Measurements from ENCODE around the gene MIR17HG.
"Not testable (repeated sequence)": the region's sequence is repeated elsewhere in the genome, so short reads cannot be mapped to it uniquely, and the experiment has no call there.

MIR17HG gene

DNA sequence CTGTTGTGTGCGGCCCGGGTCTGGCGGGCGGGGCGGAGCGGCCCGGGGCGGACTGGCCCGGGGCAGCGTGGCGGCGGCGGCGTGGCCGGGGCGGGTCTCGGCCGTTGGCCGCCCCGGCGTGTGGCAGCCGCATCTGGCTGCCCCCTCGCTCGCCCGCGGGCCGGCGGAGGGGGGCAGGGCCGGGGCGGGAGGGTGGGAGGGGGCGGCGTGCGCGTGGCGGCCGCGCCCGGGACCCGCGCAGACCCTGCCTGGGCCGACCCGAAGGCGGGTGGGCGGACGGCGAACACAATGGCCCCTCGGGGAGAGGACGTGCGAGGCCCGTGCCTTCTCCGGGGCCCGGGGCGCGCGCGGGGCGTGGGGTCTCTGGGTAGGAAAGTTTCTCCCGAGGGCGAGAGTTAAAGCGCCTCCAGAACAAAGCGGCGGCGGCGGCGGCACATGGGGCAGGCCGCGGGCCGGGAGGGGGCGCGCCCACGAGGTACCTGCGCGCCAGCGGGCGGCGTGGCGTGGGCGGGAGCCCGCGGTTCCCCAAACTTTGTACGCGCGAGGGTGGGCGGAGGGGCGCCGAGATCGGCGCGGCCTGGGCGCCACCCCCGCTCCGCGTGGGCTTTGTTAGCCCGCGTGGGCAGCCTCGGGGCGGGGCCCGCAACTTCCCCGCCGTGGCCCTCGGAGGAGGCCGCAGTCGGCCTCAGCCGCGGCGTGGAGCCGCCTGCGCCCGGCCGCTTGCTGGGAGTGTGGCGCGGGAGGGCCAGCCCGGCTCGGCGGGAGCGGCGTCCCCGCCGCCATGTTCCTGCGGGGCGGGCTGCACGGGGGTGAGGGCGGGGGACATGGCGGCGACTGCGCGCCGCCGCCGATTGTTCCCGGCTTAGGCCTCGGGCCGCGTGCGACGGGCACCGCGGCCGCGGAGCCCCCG is 764 bp downstream of the MIR17HG start:
- peak; percentile 37 to 86 (median 76) for DNase-seq

DNA sequence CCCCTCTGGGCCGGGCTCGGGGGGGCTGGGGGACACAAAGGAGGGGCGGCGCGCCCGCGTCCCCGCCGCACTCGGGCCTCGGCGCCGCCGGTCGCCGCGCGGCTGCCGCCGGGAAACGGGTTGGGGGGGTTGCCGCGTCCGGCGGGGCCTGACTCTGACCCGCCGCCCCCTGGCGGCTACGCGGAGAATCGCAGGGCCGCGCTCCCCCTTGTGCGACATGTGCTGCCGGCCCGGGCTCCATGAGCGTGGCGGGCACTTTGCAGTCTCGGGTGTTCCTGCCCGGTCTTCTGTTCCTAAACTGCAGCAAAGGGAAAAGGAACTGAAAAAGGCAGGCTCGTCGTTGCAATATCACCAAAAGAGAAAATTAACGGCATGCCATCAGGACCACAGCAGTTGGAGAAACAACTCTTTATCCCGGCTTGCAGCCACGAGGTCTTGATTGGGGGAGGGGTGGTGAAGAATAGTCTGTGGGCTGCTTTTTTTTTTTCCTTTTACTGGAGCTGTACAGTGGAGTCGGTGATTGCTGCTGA is 1.5 kb downstream of the MIR17HG start:
- DNase-seq: peak; percentile 92 to 96 (median 96)

DNA sequence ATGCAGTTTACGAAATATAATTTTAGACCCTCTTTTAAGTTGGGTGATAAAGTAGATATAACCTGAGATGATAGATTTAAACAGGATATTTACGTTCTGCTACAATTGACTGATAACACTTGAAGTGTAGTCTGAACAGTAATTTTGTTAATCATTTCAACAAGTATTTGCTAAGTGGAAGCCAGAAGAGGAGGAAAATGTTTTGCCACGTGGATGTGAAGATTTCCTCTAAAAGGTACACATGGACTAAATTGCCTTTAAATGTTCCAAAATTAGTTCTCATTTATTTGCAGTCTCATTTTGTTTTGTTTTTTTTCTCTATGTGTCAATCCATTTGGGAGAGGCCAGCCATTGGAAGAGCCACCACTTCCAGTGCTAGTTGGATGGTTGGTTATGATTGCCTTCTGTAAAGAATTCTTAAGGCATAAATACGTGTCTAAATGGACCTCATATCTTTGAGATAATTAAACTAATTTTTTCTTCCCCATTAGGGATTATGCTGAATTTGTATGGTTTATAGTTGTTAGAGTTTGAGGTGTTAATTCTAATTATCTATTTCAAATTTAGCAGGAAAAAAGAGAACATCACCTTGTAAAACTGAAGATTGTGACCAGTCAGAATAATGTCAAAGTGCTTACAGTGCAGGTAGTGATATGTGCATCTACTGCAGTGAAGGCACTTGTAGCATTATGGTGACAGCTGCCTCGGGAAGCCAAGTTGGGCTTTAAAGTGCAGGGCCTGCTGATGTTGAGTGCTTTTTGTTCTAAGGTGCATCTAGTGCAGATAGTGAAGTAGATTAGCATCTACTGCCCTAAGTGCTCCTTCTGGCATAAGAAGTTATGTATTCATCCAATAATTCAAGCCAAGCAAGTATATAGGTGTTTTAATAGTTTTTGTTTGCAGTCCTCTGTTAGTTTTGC is 2.8 kb downstream of the MIR17HG start:
- DNase-seq: no peak

DNA sequence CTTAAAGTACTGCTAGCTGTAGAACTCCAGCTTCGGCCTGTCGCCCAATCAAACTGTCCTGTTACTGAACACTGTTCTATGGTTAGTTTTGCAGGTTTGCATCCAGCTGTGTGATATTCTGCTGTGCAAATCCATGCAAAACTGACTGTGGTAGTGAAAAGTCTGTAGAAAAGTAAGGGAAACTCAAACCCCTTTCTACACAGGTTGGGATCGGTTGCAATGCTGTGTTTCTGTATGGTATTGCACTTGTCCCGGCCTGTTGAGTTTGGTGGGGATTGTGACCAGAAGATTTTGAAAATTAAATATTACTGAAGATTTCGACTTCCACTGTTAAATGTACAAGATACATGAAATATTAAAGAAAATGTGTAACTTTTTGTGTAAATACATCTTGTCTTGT is 3.6 kb downstream of the MIR17HG start:
- no peak for DNase-seq

DNA sequence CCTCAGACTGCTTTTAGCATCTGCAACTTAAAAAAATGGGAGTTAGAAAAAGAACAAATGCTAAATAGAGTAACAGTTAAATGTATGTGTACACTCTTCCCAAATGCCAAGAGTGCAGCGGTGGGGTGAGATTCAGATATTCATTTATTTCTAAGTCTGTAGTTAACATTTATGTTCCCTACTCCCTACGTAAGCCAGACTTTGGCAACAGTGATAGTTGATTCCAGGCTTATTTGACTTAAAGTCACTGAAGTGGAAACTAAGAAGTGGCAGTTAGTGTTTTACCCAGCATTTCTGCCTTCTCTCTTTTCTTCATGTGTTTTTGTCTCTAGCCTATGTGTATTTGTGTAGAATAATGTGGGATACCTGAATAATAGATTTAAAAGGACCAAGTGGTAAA is 4.5 kb downstream of the MIR17HG start:
- no peak for DNase-seq

DNA sequence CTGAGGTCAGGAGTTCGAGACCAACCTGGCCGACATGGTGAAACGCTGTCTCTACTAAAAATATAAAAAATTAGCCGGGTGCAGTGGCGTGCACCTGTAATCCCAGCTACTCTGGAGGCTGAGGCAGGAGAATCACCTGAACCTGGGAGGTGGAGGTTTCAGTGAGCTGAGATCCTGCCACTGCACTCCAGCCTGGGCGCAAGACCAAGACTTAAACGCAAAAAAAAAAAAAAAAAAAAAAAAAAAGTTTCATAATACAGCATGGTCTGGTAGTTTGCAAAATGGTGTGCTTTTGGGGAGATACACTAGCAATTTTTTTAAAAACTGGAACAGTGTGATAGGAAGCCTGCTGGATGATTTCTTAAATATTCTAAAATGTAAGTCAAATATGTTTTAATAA is 5.4 kb downstream of the MIR17HG start:
- not testable (repeated sequence) for DNase-seq

DNA sequence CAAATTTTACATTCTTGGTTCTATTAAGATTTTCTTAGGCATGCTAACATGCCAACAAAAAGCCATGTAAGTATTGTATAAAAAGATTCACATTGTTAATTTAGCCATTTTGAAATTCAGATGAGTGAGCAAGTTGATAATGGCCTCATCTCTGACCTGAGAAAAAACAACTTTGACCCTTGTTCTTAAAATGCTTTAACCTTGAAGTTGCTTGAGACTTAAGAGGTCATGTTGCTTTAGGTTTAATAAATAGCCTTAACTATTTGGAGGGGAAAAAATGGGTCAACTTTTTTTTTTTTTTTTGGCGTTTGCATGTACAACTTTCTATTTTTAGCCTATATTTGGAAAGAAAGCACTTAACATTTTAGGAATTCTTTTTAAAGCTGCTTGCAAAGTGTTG is 6.0 kb downstream of the MIR17HG start:
- DNase-seq: no peak

DNA sequence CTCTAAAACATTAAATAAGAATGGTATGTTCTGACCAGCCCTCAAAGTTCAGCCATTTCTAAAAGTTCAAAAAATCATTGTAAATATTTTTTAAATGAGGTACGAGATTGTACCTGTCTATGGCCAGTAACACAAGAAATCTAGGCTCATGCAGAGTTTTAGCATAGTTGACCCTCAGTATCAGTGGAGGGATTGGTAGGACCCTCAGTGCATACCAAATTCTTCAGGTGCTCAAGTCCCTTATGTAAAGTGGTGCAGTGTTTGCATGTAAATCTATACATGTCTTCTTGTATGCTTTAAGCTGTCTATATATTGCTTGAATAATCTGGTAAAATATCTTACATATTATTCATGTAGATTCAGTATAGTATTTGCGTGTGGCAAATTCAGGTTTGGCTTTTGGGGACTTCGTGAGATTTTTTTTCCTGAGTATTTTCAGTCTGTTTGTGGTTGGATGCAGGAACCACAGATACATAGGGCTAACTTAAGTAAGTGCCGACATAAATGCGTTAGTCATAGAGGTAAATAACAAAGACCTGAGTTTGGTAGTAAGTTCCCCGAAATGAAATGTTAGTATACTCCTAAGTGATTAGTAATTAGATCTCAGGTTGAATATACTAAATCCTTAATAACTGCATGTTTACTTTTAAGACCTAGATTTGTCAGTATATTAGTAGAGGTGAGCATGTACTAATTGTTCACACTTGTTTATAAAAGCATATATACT is 7.8 kb downstream of the MIR17HG start:
- no peak for DNase-seq

DNA sequence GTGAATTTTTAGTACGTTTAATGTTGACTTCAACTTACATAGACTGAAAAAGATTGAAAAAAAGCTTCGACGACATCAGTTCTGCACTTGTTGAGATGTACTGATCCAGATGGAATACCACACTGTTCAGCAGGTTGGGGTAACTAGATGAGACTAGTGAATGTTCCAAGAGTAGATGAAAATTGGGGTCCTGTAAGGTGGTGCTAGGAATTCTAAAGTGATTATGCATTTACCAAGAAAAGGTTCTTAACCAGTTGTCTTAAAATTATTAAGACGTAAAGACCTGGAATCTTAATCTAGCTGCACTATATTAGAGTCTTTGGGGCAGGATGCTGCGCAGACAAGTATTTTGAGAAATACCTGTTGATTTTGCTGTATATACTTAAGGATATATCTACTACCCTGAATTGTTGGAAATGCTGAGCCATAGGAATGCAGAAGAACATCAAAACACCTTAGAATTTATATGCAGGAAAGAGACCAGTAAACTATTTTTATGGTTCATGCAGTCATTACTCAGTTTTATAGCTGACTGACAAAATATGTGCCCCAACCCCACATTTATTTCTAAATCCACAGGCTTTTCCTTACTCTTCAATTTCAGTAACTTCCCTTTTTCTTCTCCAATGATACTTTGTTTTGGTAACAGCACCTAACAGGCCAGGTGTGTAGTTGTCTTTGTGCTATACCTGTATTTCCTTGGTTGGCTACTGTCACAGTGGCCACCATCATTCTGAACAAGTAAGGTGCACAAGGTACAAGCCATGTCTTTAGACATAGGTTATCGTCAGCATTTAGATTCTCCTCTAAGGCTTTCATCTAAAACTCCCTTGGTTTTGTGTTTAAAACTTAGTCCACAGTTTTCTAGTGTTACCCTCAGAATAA is 8.6 kb downstream of the MIR17HG start:
- DNase-seq: no peak

DNA sequence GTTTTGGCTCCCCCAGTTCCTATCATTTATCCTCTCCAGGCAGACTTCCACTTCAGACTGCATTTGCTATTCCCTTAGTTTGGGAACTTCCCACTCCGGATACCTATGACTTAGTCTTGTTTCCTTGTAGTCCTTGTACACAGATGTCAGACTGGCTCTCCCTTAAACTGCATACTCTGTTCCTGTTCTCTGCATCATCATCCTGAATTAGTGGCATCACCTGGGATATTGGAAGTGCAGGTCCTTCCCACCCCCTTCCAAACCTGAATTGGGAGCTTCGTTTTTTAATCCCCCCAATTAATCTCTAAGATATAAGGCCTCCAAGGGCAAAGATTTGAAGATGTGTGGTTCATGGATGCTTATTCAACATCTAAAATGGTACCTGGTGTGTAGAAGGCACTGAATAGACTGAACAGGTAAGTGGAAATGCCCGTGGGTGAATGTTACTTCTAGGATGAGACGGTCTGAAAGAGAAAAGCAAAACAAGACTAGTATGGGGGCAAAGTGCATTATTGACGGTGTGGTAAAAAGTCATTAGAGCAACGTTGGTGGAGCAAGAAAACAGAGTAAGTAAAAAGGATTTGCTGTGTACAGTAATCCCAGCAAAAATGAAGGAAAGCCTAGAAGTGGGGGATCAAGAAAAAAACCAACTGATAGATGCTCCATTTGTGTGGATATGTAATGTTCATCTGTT is 9.6 kb downstream of the MIR17HG start:
- DNase-seq: no peak

DNA sequence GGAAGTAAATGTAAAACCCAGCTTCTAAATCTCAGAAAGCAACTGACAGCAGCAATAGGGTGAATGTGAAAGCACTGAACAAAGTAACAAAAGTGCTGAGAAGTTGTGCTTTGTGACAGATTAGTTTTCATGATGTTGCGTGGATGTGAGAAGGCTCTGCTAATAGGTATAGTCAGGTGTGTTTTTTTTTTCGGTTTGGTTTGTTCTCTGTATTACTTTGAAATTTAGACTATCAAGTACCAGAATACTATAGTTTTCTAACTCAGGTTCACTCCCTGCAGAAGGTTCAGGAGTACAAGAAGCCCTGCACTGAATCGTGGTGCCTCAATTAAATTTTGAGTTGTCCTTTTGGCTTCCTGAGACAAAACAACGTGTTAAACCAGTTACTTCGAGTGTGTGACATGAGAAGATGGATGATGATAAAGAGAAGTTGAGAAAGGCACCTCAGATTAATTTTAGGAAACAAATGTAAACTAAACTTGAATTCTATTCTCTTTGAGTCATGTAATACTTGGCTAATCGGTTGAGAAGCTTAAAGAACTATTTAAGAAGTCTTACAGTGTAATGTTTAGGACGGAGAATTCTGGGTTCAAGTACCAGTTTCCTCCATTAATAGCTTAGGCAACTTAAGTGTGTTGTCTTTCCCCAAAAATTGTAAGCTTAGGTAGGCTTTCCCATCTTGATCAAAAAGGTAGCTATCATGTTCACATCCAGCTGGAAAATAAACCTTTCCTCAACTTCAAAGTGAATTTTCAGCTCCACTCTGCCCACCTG is 10.3 kb downstream of the MIR17HG start:
- DNase-seq: no peak

DNA sequence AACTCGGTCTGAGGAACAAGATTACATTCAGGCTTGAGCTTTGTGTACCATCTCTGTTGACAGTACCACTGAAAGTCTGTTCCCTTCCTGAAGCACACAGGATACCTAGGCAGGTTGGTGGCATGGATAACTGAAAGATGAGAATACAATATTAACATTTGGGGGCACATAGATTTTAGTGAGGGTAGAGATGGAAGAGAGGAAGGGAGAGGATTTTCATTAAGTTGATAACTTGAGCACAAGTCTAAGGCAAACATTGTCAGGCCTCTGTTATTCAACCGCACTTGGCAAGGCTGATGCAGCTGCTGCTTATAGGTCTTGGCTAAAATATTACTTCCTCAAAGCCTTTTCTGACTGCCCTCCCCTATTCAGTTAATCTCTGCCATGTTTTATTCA is 10.9 kb downstream of the MIR17HG start:
- peak in 2 of 4 experiments; percentile 7 to 10 for DNase-seq

DNA sequence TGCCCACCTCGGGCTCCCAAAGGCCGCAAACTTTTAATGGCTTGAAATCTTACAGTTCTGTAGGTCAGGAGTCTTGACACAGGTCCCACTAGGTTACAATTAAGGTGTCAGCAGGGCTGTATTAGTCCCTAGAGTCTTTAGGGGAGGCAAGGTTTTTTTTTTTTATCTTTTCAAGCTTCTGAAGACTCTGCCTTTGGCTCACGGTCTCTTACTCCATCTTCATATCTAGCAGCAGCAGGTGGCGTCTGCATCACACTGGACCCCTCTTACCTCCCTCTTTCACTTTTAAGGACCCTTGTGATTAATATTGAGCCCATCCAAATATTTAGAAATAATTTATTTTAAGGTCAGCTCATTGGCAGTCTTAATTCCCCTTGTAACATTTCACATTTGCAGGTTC is 11.6 kb downstream of the MIR17HG start:
- DNase-seq: no peak

DNA sequence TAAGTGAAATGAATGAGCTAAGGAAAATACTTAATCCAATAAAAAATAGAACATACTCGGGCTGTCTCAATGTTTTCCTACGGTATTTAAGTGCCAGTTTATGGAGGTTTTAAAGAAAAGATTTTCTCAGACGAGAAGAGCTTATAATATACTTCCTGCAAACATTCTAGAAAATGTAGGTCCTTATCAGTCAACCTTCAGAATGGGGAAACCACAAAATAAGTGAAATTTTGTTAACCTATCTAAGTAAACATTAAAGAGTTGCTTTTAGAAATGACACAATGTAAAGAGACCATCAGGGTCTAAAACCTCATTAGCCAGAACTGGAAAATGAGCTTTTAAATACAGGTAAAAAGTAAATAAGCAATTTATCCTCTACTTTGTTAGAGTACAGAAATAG is 12.1 kb downstream of the MIR17HG start:
- DNase-seq: no peak

DNA sequence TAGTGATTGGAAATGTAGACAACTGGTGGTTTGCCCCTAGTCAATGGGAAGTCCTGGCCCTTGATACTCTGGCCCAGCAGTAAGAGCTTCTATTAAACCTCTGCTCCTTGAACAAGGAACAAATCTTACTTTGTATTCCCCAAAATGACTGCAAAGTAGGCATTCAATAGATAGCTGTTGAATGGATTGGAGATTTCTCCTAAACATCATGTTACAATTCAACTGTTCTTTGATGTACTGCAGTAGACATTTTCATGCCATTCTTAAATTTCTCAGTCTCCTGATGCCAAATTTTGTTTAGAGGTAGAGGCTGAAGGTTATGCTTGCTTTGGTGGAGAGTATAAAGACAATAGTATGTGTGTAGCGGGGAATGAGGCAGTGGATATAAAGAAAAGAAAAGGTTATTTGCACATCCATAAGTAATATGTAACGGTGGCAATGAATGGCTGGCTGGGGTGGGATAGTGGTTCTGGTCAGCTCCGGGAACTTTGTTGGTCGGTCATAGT is 12.8 kb downstream of the MIR17HG start:
- DNase-seq: no peak

DNA sequence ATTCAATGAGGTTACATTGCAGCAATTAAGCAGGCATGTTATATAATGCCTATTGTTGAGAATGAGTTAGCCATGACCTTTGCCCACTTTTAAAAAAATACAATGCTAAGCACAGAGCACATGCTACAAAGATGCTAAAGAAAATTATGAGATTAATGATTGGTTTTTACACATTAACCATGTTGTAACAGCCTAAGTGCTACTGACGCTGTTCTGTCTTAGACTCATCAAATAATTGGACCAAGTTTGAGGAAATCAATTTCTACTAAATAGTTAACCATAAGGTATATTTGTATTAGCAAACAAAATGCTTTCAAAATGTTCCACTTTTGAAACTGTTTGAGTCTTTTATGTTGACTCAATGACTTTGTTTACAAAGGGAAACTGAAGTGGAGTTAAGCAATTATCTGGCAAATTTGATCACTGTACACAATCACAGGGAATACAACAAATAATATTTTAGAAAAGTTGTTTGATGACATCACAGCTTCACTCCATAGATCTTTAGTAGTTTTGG is 14.3 kb downstream of the MIR17HG start:
- DNase-seq: no peak

DNA sequence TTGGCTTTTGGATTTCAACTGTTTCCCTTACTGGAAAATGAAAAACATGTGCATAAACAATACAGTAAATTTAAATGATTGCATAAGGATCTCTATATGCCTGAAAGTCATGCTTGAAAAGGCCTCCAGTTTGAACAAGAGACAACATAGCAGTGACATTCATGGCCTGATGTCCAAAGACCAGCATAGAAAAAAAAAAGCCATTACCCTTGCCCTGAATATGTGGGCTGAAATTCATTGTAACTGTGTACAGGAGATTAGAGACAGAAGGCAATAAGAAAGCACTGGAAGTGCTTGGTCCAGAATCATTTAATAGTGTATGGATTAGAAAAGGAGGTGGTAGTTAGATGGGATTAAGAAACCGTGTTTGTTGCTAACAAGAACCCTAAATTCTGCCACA is 15.4 kb downstream of the MIR17HG start:
- no peak for DNase-seq

DNA sequence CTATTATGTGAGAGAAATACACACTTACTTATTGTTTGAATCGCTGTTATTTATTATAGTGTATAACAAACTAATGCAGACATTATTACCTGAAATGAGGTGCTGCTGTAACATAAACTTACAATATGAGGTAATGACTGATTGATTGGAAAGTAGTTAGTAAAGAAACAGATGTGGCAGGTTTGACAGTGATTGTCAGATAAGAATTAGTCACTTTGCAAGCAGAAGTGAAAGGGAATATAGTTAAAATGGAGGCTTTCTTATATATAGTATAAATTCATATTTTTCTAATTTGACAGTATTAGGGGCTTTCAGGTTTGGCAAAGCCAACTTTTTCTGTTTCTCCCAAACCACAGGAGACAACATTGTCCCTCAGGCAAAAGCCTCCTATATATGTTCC is 20.6 kb downstream of the MIR17HG start:
- no peak for DNase-seq

DNA sequence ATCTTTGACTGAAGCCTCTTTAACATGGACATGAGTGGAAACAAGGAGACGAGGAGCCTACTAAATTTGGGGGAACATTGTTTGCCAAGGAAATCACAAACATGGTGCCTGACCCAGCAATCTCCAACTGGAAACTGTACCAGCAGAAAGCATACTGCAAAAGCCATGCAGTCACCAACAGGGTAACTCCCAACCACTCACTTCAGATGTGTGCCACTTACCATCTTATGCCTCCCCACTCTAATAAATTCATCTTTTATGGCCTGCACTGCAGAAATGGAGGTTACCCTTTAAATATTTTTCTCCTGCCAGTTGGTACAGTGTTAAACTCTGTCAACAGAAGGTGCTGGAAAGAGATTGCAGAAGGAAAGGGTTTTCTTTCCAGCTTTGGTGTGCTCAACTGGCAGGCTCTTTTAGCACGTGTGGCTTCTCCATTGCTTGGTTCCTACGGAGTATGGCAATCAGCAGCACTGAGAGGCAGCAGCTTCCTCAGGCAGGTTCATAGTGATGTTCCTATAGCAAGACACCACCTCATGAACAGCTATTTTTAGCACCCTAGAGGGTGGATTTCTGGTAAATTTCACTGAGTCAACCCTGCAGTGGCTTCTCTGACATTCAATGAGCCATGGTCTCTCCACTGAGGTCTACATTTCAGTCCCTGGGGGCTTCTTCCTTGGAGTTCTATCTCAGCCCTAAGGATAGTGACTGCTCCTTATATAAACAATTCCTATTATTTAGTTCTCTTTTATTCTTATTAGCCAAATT is 21.4 kb downstream of the MIR17HG start:
- DNase-seq: no peak

Data from suppressor macrophage (primary cell).